ENCODE results near the gene MINK1. TPM values are rescaled to one million over a fixed set of nuclear protein-coding genes. Genes with fewer than 3 reads are reported as not detected.
A peak's percentile ranks its signal among the peaks of the same experiment; 100 is the strongest.

Gene MINK1
- total and polyA plus RNA-seq, 2 donors (not counting 1 experiment from before 2014, with no cell fraction given), result 109 to 160 TPM

DNA sequence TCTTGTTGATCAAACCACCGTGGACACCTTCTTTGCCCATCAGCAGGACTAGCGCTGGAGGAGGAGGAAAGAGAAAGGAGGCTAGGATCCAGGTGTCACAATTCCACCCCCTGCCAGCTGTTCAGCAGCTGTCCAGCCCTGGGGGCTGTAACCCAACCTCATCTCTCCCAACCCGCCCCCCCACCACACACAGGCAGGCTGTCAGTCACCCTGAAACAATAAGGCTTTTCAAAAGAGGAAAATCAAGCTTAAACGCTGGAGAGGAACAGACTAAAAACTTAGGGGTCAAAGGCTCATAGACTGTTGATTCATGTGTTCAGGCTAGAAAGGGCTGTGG, 112.8 kb downstream of the MINK1 start:
- Histone ChIP-seq H3K4me3 (ENCODE audit: control extremely low read depth in 1 of 5, extremely low read depth in 1 of 5, insufficient read depth in 1 of 5, low read depth in 2 of 5, low read length in 4 of 5) (peak overlapping the region in 4 of 5 experiments; percentile 67 to 99 (median 98)), H3K27ac (ENCODE audit: low read length in 2 of 2) (peak overlapping the region; percentile 32 to 93), H3K36me3 (replicated peaks in 1 of 2; ENCODE audit: control extremely low read depth in 1 of 2, control insufficient read depth in 1 of 2, extremely low read depth in 1 of 2, insufficient read depth in 2 of 2, low read length in 1 of 2) (peaks cover 0 to 44% of the 10 kb centered on the region in 2 experiments), H3K9ac (ENCODE audit: low read length) (peak overlapping the region; percentile 97), H4K20me1 (ENCODE audit: control insufficient read depth, insufficient read depth, low read length, poor library complexity, severe bottlenecking) (peaks cover 43% of the 10 kb centered on the region), H2AFZ (ENCODE audit: insufficient read depth, low read depth, low read length, poor library complexity, severe bottlenecking) (no peak overlapping the region), H3K27me3 (replicated peaks in 1 of 4; ENCODE audit: control extremely low read depth in 1 of 4, control insufficient read depth in 3 of 4, insufficient read depth in 4 of 4, low read length in 3 of 4) (no peaks in the 10 kb centered on the region), H3K4me2 (replicated peaks; ENCODE audit: low read depth, low read length, poor library complexity, severe bottlenecking) (peak overlapping the region; percentile 98), H3K4me1 (ENCODE audit: control insufficient read depth in 2 of 2, insufficient read depth in 2 of 2, low read length in 2 of 2) (peaks cover 67 to 72% of the 10 kb centered on the region in 2 donors), H3K9me3 (ENCODE audit: control extremely low read depth in 1 of 3, control insufficient read depth in 2 of 3, insufficient read depth in 1 of 3, low read length in 2 of 3) (no peaks in the 10 kb centered on the region), H3K79me2 (ENCODE audit: control insufficient read depth, insufficient read depth, low read length) (peaks cover 72% of the 10 kb centered on the region)
- intact Hi-C loops (cut with micrococcal nuclease), result loop anchor here (5.0 to 10.0 kb wide), 5 partner anchors 71 to 984 kb away; partner anchors contain the start of genes ATP2A3, MED11 and ZNF594
- TF ChIP-seq EZH2 (IDR thresholded peaks at IDR 0.05; ENCODE audit: borderline replicate concordance, insufficient read depth, low read depth, low read length, poor library complexity, severe bottlenecking), result no peak
- Mint-ChIP-seq H3K9me3 (ENCODE audit: insufficient read depth) (no peaks in the 10 kb centered on the region), H3K4me3 (peak overlapping the region; percentile 98), H3K27ac (peak overlapping the region; percentile 94), H3K27me3 (no peaks in the 10 kb centered on the region), H3K4me1 (peaks cover 71% of the 10 kb centered on the region)
- ChIA-PET POLR2A (interaction anchor here (4.9 kb wide), 1 partner anchor 21 kb away, joined by 81 read pairs; the partner anchor contains the start of gene SPAG7), CTCF (interaction anchor here (1.2 to 1.3 kb wide), 2 partner anchors 21 to 37 kb away, joined by 3 read pairs; partner anchors contain the start of gene SPAG7)
- DNase-seq, result peak; percentile 25
- no peak for ATAC-seq (ENCODE audit: low read depth)
- WGBS (ENCODE audit: insufficient coverage), result 40% methylated on average over 1 of the region's 4 CpGs

- Histone ChIP-seq H3K27me3 (replicated peaks in 1 of 4; ENCODE audit: control extremely low read depth in 1 of 4, control insufficient read depth in 3 of 4, insufficient read depth in 4 of 4, low read length in 3 of 4) (no peaks in the 10 kb centered on the region), H3K9me3 (ENCODE audit: control extremely low read depth in 1 of 3, control insufficient read depth in 2 of 3, insufficient read depth in 1 of 3, low read length in 2 of 3) (no peaks in the 10 kb centered on the region), H3K27ac (ENCODE audit: low read length in 2 of 2) (peak overlapping the region; percentile 93 to 94), H3K4me2 (replicated peaks; ENCODE audit: low read depth, low read length, poor library complexity, severe bottlenecking) (peak overlapping the region; percentile 98), H3K36me3 (replicated peaks in 1 of 2; ENCODE audit: control extremely low read depth in 1 of 2, control insufficient read depth in 1 of 2, extremely low read depth in 1 of 2, insufficient read depth in 2 of 2, low read length in 1 of 2) (peaks cover 0 to 44% of the 10 kb centered on the region in 2 experiments), H3K79me2 (ENCODE audit: control insufficient read depth, insufficient read depth, low read length) (peaks cover 68% of the 10 kb centered on the region), H4K20me1 (ENCODE audit: control insufficient read depth, insufficient read depth, low read length, poor library complexity, severe bottlenecking) (peaks cover 43% of the 10 kb centered on the region), H3K4me3 (ENCODE audit: control extremely low read depth in 1 of 5, extremely low read depth in 1 of 5, insufficient read depth in 1 of 5, low read depth in 2 of 5, low read length in 4 of 5) (peak overlapping the region; percentile 67 to 99 (median 99)), H3K9ac (ENCODE audit: low read length) (peak overlapping the region; percentile 97), H3K4me1 (ENCODE audit: control insufficient read depth in 2 of 2, insufficient read depth in 2 of 2, low read length in 2 of 2) (peaks cover 62 to 69% of the 10 kb centered on the region in 2 donors), H2AFZ (ENCODE audit: insufficient read depth, low read depth, low read length, poor library complexity, severe bottlenecking) (no peak overlapping the region)
- no peaks in the 10 kb centered on the region for H3K27me3 Mint-ChIP-seq
- H3K9me3 Mint-ChIP-seq (ENCODE audit: insufficient read depth), result no peaks in the 10 kb centered on the region
- intact Hi-C loops (cut with micrococcal nuclease), result loop anchor here (5.0 to 10.0 kb wide), 5 partner anchors 71 to 984 kb away; partner anchors contain the start of genes ATP2A3, MED11 and ZNF594
- ChIA-PET POLR2A (interaction anchor here (0.9 to 4.9 kb wide), 2 partner anchors 21 to 42 kb away, joined by 3 to 81 read pairs; partner anchors contain the start of gene SPAG7), CTCF (interaction anchor here (1.2 to 1.3 kb wide), 3 partner anchors 21 to 43 kb away, joined by 3 read pairs; partner anchors contain the start of genes CHRNE and SPAG7)
- H3K27ac Mint-ChIP-seq, result peak overlapping the region; percentile 94
- H3K4me1 Mint-ChIP-seq, result peaks cover 70% of the 10 kb centered on the region
- TF ChIP-seq EZH2 (IDR thresholded peaks at IDR 0.05; ENCODE audit: borderline replicate concordance, insufficient read depth, low read depth, low read length, poor library complexity, severe bottlenecking) (no peak), CTCF (IDR thresholded peaks at IDR 0.05) (no peak)
- whole genome bisulfite sequencing (ENCODE audit: insufficient coverage), result 38% methylated on average over 7 of the region's 16 CpGs
- peak overlapping the region; percentile 98 for H3K4me3 Mint-ChIP-seq
- no peak for ATAC-seq (ENCODE audit: low read depth)
- DNase-seq, result peak; percentile 52
Measured at GRCh38 chr17:4946312-4946976, 113.3 kb downstream of the MINK1 start.
